GM23338 (cell line): ENCODE results near the gene SCGB3A2. TPM values are rescaled to one million over a fixed set of nuclear protein-coding genes. Genes with fewer than 3 reads are reported as not detected.

Source experiments
- ATAC-seq: fragments of 200-7000 bp; cut with Tn5 transposase; 3 replicates; pipeline ENCODE4 v1.9.1; 2020
- DNase-seq: peaks from one replicate; pipeline ENCODE4 v3.0.0-alpha.2; 2015; ENCODE audit warnings: low spot score
- H2AFZ ChIP-seq: fragments of 200-600 bp; sonication (generic); 2 replicates; pipeline ENCODE4 v1.8.0; 2016; ENCODE audit warnings: antibody characterized with exemption, mild to moderate bottlenecking, moderate library complexity
- H3F3A ChIP-seq: fragments of 200-600 bp; sonication (generic); replicated peaks from 2 replicates; pipeline ENCODE4 v1.8.0; 2017; ENCODE audit warnings: antibody characterized with exemption, mixed run types, low read depth
- H3K27ac ChIP-seq: fragments of 200-600 bp; sonication (generic); 2 replicates; pipeline ENCODE4 v1.6.1; 2016; ENCODE audit warnings: low read depth
- H3K27me3 ChIP-seq: fragments of 200-600 bp; sonication (generic); 2 replicates; pipeline ENCODE4 v1.8.0; 2016; ENCODE audit warnings: mild to moderate bottlenecking, mixed run types, moderate library complexity; ENCODE audit not compliant: insufficient read depth
- H3K36me3 ChIP-seq: fragments of 200-600 bp; sonication (generic); 2 replicates; pipeline ENCODE4 v1.8.0; 2016; ENCODE audit warnings: mild to moderate bottlenecking; ENCODE audit not compliant: insufficient read depth
- H3K4me1 ChIP-seq: fragments of 200-600 bp; sonication (generic); 2 replicates; pipeline ENCODE4 v1.8.0; 2016; ENCODE audit warnings: mild to moderate bottlenecking, moderate library complexity; ENCODE audit not compliant: insufficient read depth
- H3K4me2 ChIP-seq: fragments of 200-600 bp; sonication (generic); 2 replicates; pipeline ENCODE4 v1.7.1; 2017; ENCODE audit warnings: mixed run types
- H3K4me3 ChIP-seq: fragments of 200-600 bp; sonication (generic); 2 replicates; pipeline ENCODE4 v1.6.1; 2016; ENCODE audit warnings: mixed run types
- H3K79me2 ChIP-seq: fragments of 200-600 bp; sonication (generic); replicated peaks from 2 replicates; pipeline ENCODE4 v1.8.0; 2017; ENCODE audit warnings: mild to moderate bottlenecking; ENCODE audit not compliant: insufficient read depth
- H3K9me2 ChIP-seq: fragments of 200-600 bp; sonication (generic); 2 replicates; pipeline ENCODE4 v1.8.0; 2017; ENCODE audit not compliant: insufficient read depth
- H4K20me1 ChIP-seq: fragments of 200-600 bp; sonication (generic); replicated peaks from 2 replicates; pipeline ENCODE4 v1.8.0; 2017; ENCODE audit warnings: mild to moderate bottlenecking; ENCODE audit not compliant: insufficient read depth
- H3K27ac Mint-ChIP-seq: 2 replicates; pipeline ENCODE4 v1.8.0; 2020; ENCODE audit warnings: inconsistent platforms, mild to moderate bottlenecking, moderate library complexity, mixed read lengths
- H3K27me3 Mint-ChIP-seq: 3 replicates; pipeline ENCODE4 v1.8.0; 2022; ENCODE audit warnings: low read depth, mild to moderate bottlenecking, moderate library complexity, mixed read lengths, inconsistent platforms; ENCODE audit not compliant: insufficient read depth, poor library complexity
- H3K36me3 Mint-ChIP-seq: 3 replicates; pipeline ENCODE4 v1.8.0; 2021; ENCODE audit warnings: low read depth, mild to moderate bottlenecking, inconsistent platforms, moderate library complexity, mixed read lengths
- H3K4me1 Mint-ChIP-seq: 3 replicates; pipeline ENCODE4 v1.8.0; 2020; ENCODE audit warnings: mild to moderate bottlenecking, inconsistent platforms, mixed read lengths
- H3K4me3 Mint-ChIP-seq: 3 replicates; pipeline ENCODE4 v1.8.0; 2021; ENCODE audit warnings: moderate library complexity, mild to moderate bottlenecking, inconsistent platforms, mixed read lengths
- H3K9me3 Mint-ChIP-seq: 3 replicates; pipeline ENCODE4 v1.8.0; 2020; ENCODE audit warnings: moderate library complexity, mild to moderate bottlenecking, inconsistent platforms, mixed read lengths
- CREB1 ChIP-seq: fragments of 250-450 bp; sonication (Bioruptor Pico); IDR thresholded peaks from 2 replicates; pipeline ENCODE4 v1.5.0; 2020; ENCODE audit warnings: low read depth, mild to moderate bottlenecking, moderate library complexity
- CTCF ChIP-seq, 2 experiments: fragments of 200-600 bp in 1 of 2; sonication (generic) in 1 of 2; conservative IDR thresholded peaks; 2 replicates each; pipeline versions ENCODE4 v1.5.1 to v1.6.1; 2016 to 2017; ENCODE audit warnings: antibody characterized with exemption in 2 of 2, low read depth in 2 of 2, mild to moderate bottlenecking in 2 of 2, moderate library complexity in 1 of 2
- ETS1 ChIP-seq: IDR thresholded peaks from 2 replicates; pipeline ENCODE4 v1.6.1; 2016; ENCODE audit warnings: antibody characterized with exemption
- EZH2 ChIP-seq: fragments of 200-600 bp; sonication (generic); IDR thresholded peaks from one replicate; pipeline ENCODE4 v1.8.0; 2017; ENCODE audit warnings: antibody characterized with exemption, mild to moderate bottlenecking, low read depth; ENCODE audit not compliant: unreplicated experiment
- JUNB ChIP-seq: IDR thresholded peaks from one replicate; pipeline ENCODE4 v1.6.1; 2016; ENCODE audit warnings: antibody characterized with exemption; ENCODE audit not compliant: unreplicated experiment
- NANOG ChIP-seq: IDR thresholded peaks from 2 replicates; pipeline ENCODE4 v1.6.1; 2016; ENCODE audit warnings: antibody characterized with exemption, borderline replicate concordance
- POLR2AphosphoS5 ChIP-seq: IDR thresholded peaks from 2 replicates; pipeline ENCODE4 v1.6.1; 2016; ENCODE audit warnings: antibody characterized with exemption, low read depth
- REST ChIP-seq: IDR thresholded peaks from one replicate; pipeline ENCODE4 v1.6.1; 2018; ENCODE audit warnings: antibody characterized with exemption; ENCODE audit not compliant: unreplicated experiment
- ZNF114 ChIP-seq: fragments of 250-450 bp; sonication (Bioruptor Pico); IDR thresholded peaks from 2 replicates; pipeline ENCODE4 v1.5.0; 2020; ENCODE audit warnings: mild to moderate bottlenecking, moderate library complexity
- ZNF331 ChIP-seq: fragments of 250-450 bp; sonication (Bioruptor Pico); IDR thresholded peaks from 2 replicates; pipeline ENCODE4 v1.5.0; 2020; ENCODE audit warnings: low read depth, mild to moderate bottlenecking, moderate library complexity
- polyA plus RNA-seq: library from polyadenylated mRNA; unstranded; fragments of >200 nt; fragmentation: Nextera tagmentation; extraction: Ambion mirVana; gene quantifications from 2 replicates; pipeline ENCODE4 v1.2.1, GENCODE V29; 2016
- total RNA-seq: library from RNA; depleted of rRNA; stranded (reverse); fragments of >200 nt; shearing (Covaris generic); gene quantifications from 2 replicates; pipeline ENCODE4 v1.2.3, GENCODE V29; 2014

The SCGB3A2 gene
- total and polyA plus RNA-seq, 2 experiments from 2014 or later: 36.1 to 256 TPM

- Mint-ChIP-seq H3K4me1 (peaks cover 6% of the 10 kb centered on the region), H3K27me3 (no peaks in the 10 kb centered on the region), H3K36me3 (no peaks in the 10 kb centered on the region), H3K9me3 (no peaks in the 10 kb centered on the region), H3K27ac (no peak overlapping the region), H3K4me3 (no peak overlapping the region)
- ATAC-seq (no peak), DNase-seq (no peak)
- no peak for TF ChIP-seq CTCF (conservative IDR thresholded peaks at IDR 0.05; ENCODE audit: low read depth in 2 of 2)
- no peak for TF ChIP-seq POLR2AphosphoS5
- no peak for TF ChIP-seq ZNF331 (CRISPR knock-in tag)
- TF ChIP-seq ZNF114 (CRISPR knock-in tag): no peak
- no peak for TF ChIP-seq JUNB
- no peak for TF ChIP-seq ETS1
- no peak for TF ChIP-seq REST
- TF ChIP-seq CREB1 (CRISPR knock-in tag): no peak
- no peak overlapping the region for H3K4me2 ChIP-seq
- H2AFZ ChIP-seq: no peak overlapping the region
- H3K36me3 ChIP-seq: no peaks in the 10 kb centered on the region
- H3K27me3 ChIP-seq: no peaks in the 10 kb centered on the region
- no peaks in the 10 kb centered on the region for H3K9me2 ChIP-seq
- no peaks in the 10 kb centered on the region for H4K20me1 ChIP-seq
- no peak overlapping the region for H3K4me3 ChIP-seq
- H3F3A ChIP-seq: no peaks in the 10 kb centered on the region
- H3K27ac ChIP-seq: no peak overlapping the region
- H3K4me1 ChIP-seq: no peaks in the 10 kb centered on the region
- no peaks in the 10 kb centered on the region for H3K79me2 ChIP-seq
Measured at GRCh38 chr5:147842869-147843268, 35.6 kb upstream of the SCGB3A2 start.

GRCh38 chr5:147844846-147845245 is 33.7 kb upstream of the SCGB3A2 start:
- Histone ChIP-seq H3K4me1 (no peaks in the 10 kb centered on the region; the same call in 1 of the 2 replicates), H3K4me3 (no peak overlapping the region), H3K36me3 (no peaks in the 10 kb centered on the region), H3K79me2 (no peaks in the 10 kb centered on the region), H2AFZ (no peak overlapping the region), H3K4me2 (no peak overlapping the region), H3K9me2 (no peaks in the 10 kb centered on the region), H3K27ac (no peak overlapping the region), H4K20me1 (no peaks in the 10 kb centered on the region), H3F3A (no peaks in the 10 kb centered on the region), H3K27me3 (no peaks in the 10 kb centered on the region)
- Mint-ChIP-seq H3K4me1 (peaks cover 11% of the 10 kb centered on the region), H3K36me3 (no peaks in the 10 kb centered on the region), H3K9me3 (no peaks in the 10 kb centered on the region), H3K4me3 (no peak overlapping the region), H3K27ac (no peak overlapping the region), H3K27me3 (no peaks in the 10 kb centered on the region)
- DNase-seq (no peak), ATAC-seq (no peak)
- TF ChIP-seq EZH2: no peak
- no peak for TF ChIP-seq NANOG
- no peak for TF ChIP-seq ZNF331 (CRISPR knock-in tag)
- TF ChIP-seq ZNF114 (CRISPR knock-in tag): no peak
